H1 (cell line): ENCODE data around the gene CEACAM21. TPM values are rescaled to one million over a fixed set of nuclear protein-coding genes. Genes with fewer than 3 reads are reported as not detected.

ENCODE experiments used
- CTCF ChIA-PET: fragments of 300-600 bp; sonication (Branson Sonifier 250); formaldehyde crosslinking; loops from one replicate; lab custom pipeline; 2021; ENCODE audit not compliant: partially characterized antibody; lab: Charles Lee
- POLR2A ChIA-PET: fragments of 300-600 bp; sonication (Branson Sonifier 250); formaldehyde crosslinking; loops from one replicate; lab custom pipeline; 2021; ENCODE audit warnings: inconsistent platforms; ENCODE audit not compliant: partially characterized antibody; lab: Charles Lee
- DNase-seq, 2 experiments: peaks; one replicate each; pipeline versions ENCODE4 v3.0.0 to v3.0.0-alpha.2; 2010 to 2022; ENCODE audit warnings: low spot score in 2 of 2, low read depth in 1 of 2, mixed read lengths in 1 of 2
- FAIRE-seq: peaks from 2 replicates; lab custom pipeline; 2011; peaks lifted over from hg19 to GRCh38; lab: Jason Lieb, UNC
- H2AFZ ChIP-seq: 2 replicates; pipeline ENCODE4 v1.8.1; 2012; ENCODE audit warnings: low read length, inconsistent platforms
- H2AK5ac ChIP-seq: 2 replicates; pipeline ENCODE4 v1.6.1; 2013; ENCODE audit warnings: low read depth, low read length
- H2BK120ac ChIP-seq: replicated peaks from 2 replicates; pipeline ENCODE3; 2013; ENCODE audit warnings: low read depth, low read length, inconsistent platforms
- H2BK12ac ChIP-seq: 2 replicates; pipeline ENCODE4 v1.6.1; 2013; ENCODE audit warnings: low read depth, low read length
- H2BK15ac ChIP-seq: 2 replicates; pipeline ENCODE4 v1.6.1; 2013; ENCODE audit warnings: low read length
- H2BK20ac ChIP-seq: 2 replicates; pipeline ENCODE4 v1.6.1; 2013; ENCODE audit warnings: low read length
- H2BK5ac ChIP-seq: 2 replicates; pipeline ENCODE4 v1.6.1; 2013; ENCODE audit warnings: low read depth, low read length
- H3K14ac ChIP-seq: 2 replicates; pipeline ENCODE4 v1.6.1; 2013; ENCODE audit warnings: inconsistent platforms; ENCODE audit not compliant: insufficient read length
- H3K18ac ChIP-seq: 2 replicates; pipeline ENCODE4 v1.6.1; 2013; ENCODE audit warnings: low read length; ENCODE audit errors: extremely low read depth
- H3K23ac ChIP-seq: 2 replicates; pipeline ENCODE4 v1.6.1; 2013; ENCODE audit warnings: inconsistent platforms; ENCODE audit not compliant: insufficient read length
- H3K23me2 ChIP-seq: 2 replicates; pipeline ENCODE4 v1.6.1; 2013; ENCODE audit warnings: low read depth, low read length
- H3K27ac ChIP-seq: 2 replicates; pipeline ENCODE4 v1.6.1; 2011; ENCODE audit warnings: low read depth, low read length, inconsistent platforms
- H3K27me3 ChIP-seq, 4 experiments: replicated peaks in 1 of 4; 1 replicate in 1 of 4; 2 replicates in 3 of 4; pipeline versions ENCODE4 v1.6.1 to v1.8.1; 2011 to 2013; ENCODE audit warnings: low read length in 3 of 4, mild to moderate bottlenecking in 3 of 4, inconsistent platforms in 2 of 4, mixed read lengths in 2 of 4, moderate library complexity in 1 of 4; ENCODE audit not compliant: control insufficient read depth in 3 of 4, insufficient read depth in 3 of 4; ENCODE audit errors: extremely low read depth in 1 of 4
- H3K36me3 ChIP-seq, 4 experiments: 2 replicates each; pipeline versions ENCODE4 v1.6.1 to v1.8.1; 2011 to 2013; ENCODE audit warnings: mild to moderate bottlenecking in 4 of 4, low read length in 3 of 4, moderate library complexity in 2 of 4, control low read depth in 1 of 4, inconsistent platforms in 1 of 4; ENCODE audit not compliant: insufficient read depth in 4 of 4, control insufficient read depth in 2 of 4
- H3K4ac ChIP-seq: replicated peaks from 2 replicates; pipeline ENCODE3; 2013; ENCODE audit warnings: low read length, low read depth, mixed read lengths, inconsistent platforms; ENCODE audit not compliant: insufficient read length
- H3K4me1 ChIP-seq, 4 experiments: replicated peaks in 1 of 4; 1 replicate in 1 of 4; 2 replicates in 3 of 4; pipeline versions ENCODE4 v1.6.1 to v1.8.1; 2011 to 2013; ENCODE audit warnings: low read length in 3 of 4, inconsistent platforms in 2 of 4, mixed read lengths in 1 of 4; ENCODE audit not compliant: insufficient read depth in 4 of 4, control insufficient read depth in 3 of 4
- H3K4me2 ChIP-seq, 2 experiments: 2 replicates each; pipeline versions ENCODE4 v1.6.1 to v1.8.1; 2011 to 2013; ENCODE audit warnings: low read depth in 2 of 2, low read length in 2 of 2, control low read depth in 1 of 2, inconsistent platforms in 1 of 2, mild to moderate bottlenecking in 1 of 2; ENCODE audit not compliant: insufficient read depth in 1 of 2
- H3K4me3 ChIP-seq, 4 experiments: fragments of 200-600, 300-600 bp in 1 of 4; sonication (generic), shearing (Covaris generic), sonication (Bioruptor Twin) in 1 of 4; 2 replicates each; pipeline versions ENCODE4 v1.5.1 to v1.8.1; 2011 to 2016; ENCODE audit warnings: low read length in 4 of 4, low read depth in 3 of 4, control low read depth in 2 of 4, inconsistent platforms in 2 of 4, mild to moderate bottlenecking in 2 of 4, mixed read lengths in 1 of 4, moderate library complexity in 1 of 4; ENCODE audit not compliant: insufficient read depth in 2 of 4; ENCODE audit errors: extremely low read depth in 1 of 4
- H3K56ac ChIP-seq: replicated peaks from 2 replicates; pipeline ENCODE3; 2013; ENCODE audit warnings: low read depth, mild to moderate bottlenecking, mixed read lengths, low read length, inconsistent platforms; ENCODE audit not compliant: insufficient read length
- H3K79me1 ChIP-seq: 2 replicates; pipeline ENCODE4 v1.6.1; 2013; ENCODE audit warnings: low read depth, low read length, control low read depth
- H3K79me2 ChIP-seq, 2 experiments: 2 replicates each; pipeline versions ENCODE4 v1.6.1 to v1.8.1; 2012 to 2013; ENCODE audit warnings: low read length in 2 of 2, mild to moderate bottlenecking in 2 of 2, inconsistent platforms in 1 of 2; ENCODE audit not compliant: insufficient read depth in 2 of 2, control insufficient read depth in 1 of 2
- H3K9ac ChIP-seq, 4 experiments: replicated peaks in 1 of 4; 1 replicate in 1 of 4; 2 replicates in 3 of 4; pipeline versions ENCODE4 v1.6.1 to v1.8.1; 2011 to 2013; ENCODE audit warnings: low read depth in 3 of 4, low read length in 3 of 4, control low read depth in 2 of 4, mild to moderate bottlenecking in 2 of 4, moderate library complexity in 2 of 4, inconsistent platforms in 1 of 4; ENCODE audit errors: extremely low read depth in 1 of 4
- H3K9me3 ChIP-seq, 2 experiments: 2 replicates each; pipeline versions ENCODE4 v1.6.1 to v1.8.1; 2012 to 2013; ENCODE audit warnings: mild to moderate bottlenecking in 2 of 2, moderate library complexity in 2 of 2, control low read depth in 1 of 2, inconsistent platforms in 1 of 2, low read depth in 1 of 2, low read length in 1 of 2, mixed read lengths in 1 of 2; ENCODE audit not compliant: insufficient read depth in 2 of 2
- H4K20me1 ChIP-seq, 2 experiments: replicated peaks in 1 of 2; 2 replicates each; pipeline versions ENCODE3 to v1.8.1; 2011 to 2013; ENCODE audit warnings: inconsistent platforms in 2 of 2, low read length in 2 of 2, mild to moderate bottlenecking in 1 of 2; ENCODE audit not compliant: insufficient read depth in 2 of 2, control insufficient read depth in 1 of 2
- H4K5ac ChIP-seq: 2 replicates; pipeline ENCODE4 v1.6.1; 2013; ENCODE audit warnings: low read length, low read depth, mixed read lengths, inconsistent platforms; ENCODE audit not compliant: insufficient read length
- H4K8ac ChIP-seq: 2 replicates; pipeline ENCODE4 v1.8.0; 2013; ENCODE audit warnings: mild to moderate bottlenecking, moderate library complexity, low read length, inconsistent platforms; ENCODE audit not compliant: insufficient read depth; ENCODE audit errors: extremely low read depth
- H4K91ac ChIP-seq: replicated peaks from 2 replicates; pipeline ENCODE3; 2013; ENCODE audit warnings: low read length, mixed read lengths, inconsistent platforms; ENCODE audit not compliant: insufficient read length
- RFX5 ChIP-seq: IDR thresholded peaks from 2 replicates; pipeline ENCODE4 v1.6.1; 2011; ENCODE audit warnings: low read depth, low read length, improper control_type of control experiment, borderline replicate concordance
- SIN3A ChIP-seq, 2 experiments: IDR thresholded peaks in 1 of 2; conservative IDR thresholded peaks in 1 of 2; 2 replicates each; pipeline ENCODE4 v1.6.1; 2011 to 2012; ENCODE audit warnings: low read length in 2 of 2, improper control_type of control experiment in 1 of 2, low read depth in 1 of 2, mild to moderate bottlenecking in 1 of 2
- SP2 ChIP-seq: IDR thresholded peaks from 2 replicates; pipeline ENCODE4 v1.6.1; 2012; ENCODE audit warnings: mild to moderate bottlenecking, low read length, inconsistent platforms
- WGBS, 2 experiments: shearing (Covaris generic) in 1 of 2; methylation state at CpG; one replicate each; pipeline versions ENCODE4 v1.1.6 to v1.1.7; 2013 to 2015; ENCODE audit warnings: low lambda C conversion rate in 2 of 2, mixed read lengths in 2 of 2, inconsistent platforms in 1 of 2, low coverage in 1 of 2, missing lambda C conversion rate in 1 of 2; ENCODE audit not compliant: insufficient replicate concordance in 2 of 2, insufficient coverage in 1 of 2, insufficient read length in 1 of 2; ENCODE audit errors: extremely low coverage in 1 of 2, missing lambda C conversion rate in 1 of 2; 5-methylcytosine and 5-hydroxymethylcytosine counted together
- polyA plus RNA-seq, 7 experiments: library from polyadenylated mRNA; depleted of rRNA in 3 of 7; stranded (reverse) in 5 of 7; unstranded in 2 of 7; fragments of >200 nt in 5 of 7; fragments of 200-250 nt in 2 of 7; gene quantifications; 1 replicate in 5 of 7; 2 replicates in 1 of 7; 4 replicates in 1 of 7; pipeline versions ENCODE4 v1.2.1 to v1.2.3, GENCODE V29; 2011 to 2013; ENCODE audit warnings: missing spikeins in 2 of 7, mixed read lengths in 2 of 7
- total RNA-seq: library from RNA; stranded (reverse); fragmentation: NEBNext Ultra II Directional; extraction: Animal tissue kit (Norgen Biotek cat#: 25700); gene quantifications from 2 replicates; pipeline ENCODE4 v1.2.1, GENCODE V29; 2021

The CEACAM21 gene
- total and polyA plus RNA-seq, 2 of the 8 experiments (the other 6 are each of a cell fraction or from before 2014, with no cell fraction given), result not detected

GRCh38 chr19:41530761-41531301, 45.1 kb upstream of the CEACAM21 start:
- Histone ChIP-seq H3K56ac (no peak overlapping the region), H2BK20ac (no peak overlapping the region; the same call in 1 of the 2 replicates), H2BK5ac (no peak overlapping the region), H3K4ac (no peak overlapping the region), H3K4me1 (no peaks in the 10 kb centered on the region), H3K4me3 (no peak overlapping the region), H4K8ac (no peak overlapping the region), H4K20me1 (no peaks in the 10 kb centered on the region), H3K4me2 (no peak overlapping the region), H3K9me3 (peaks cover 7 to 30% of the 10 kb centered on the region in 2 experiments), H3K14ac (no peak overlapping the region), H3K36me3 (no peaks in the 10 kb centered on the region), H2BK12ac (no peak overlapping the region), H3K79me2 (no peaks in the 10 kb centered on the region), H2BK15ac (no peak overlapping the region), H2AFZ (no peak overlapping the region), H3K23me2 (no peaks in the 10 kb centered on the region), H4K5ac (no peak overlapping the region), H3K9ac (no peak overlapping the region), H3K27me3 (no peaks in the 10 kb centered on the region; a peak in 1 of 7 replicates), H3K18ac (no peak overlapping the region), H4K91ac (no peak overlapping the region), H3K27ac (no peak overlapping the region), H2BK120ac (no peak overlapping the region), H2AK5ac (no peak overlapping the region; the same call in 1 of the 2 replicates), H3K79me1 (no peaks in the 10 kb centered on the region), H3K23ac (no peak overlapping the region)
- ChIA-PET CTCF (interaction anchor here (0.8 kb wide), 1 partner anchor 40 kb away, joined by 3 read pairs; no protein-coding TSS in a partner anchor), POLR2A (no interaction called here)
- FAIRE-seq (no peak), DNase-seq (no peak)
- WGBS, 2 experiments, result 81% methylated on average over 8 of the region's 8 CpGs; no CpG with 5 or more reads in 1 of the 2 experiments
- no peak for TF ChIP-seq RFX5
- no peak for TF ChIP-seq SP2
- no peak for TF ChIP-seq SIN3A (conservative IDR thresholded peaks at IDR 0.05 in 1 of 2, IDR thresholded peaks at IDR 0.05 in 1 of 2; ENCODE audit: low read depth in 1 of 2, low read length in 2 of 2)
